ENCODE results near the gene PGM1.

PGM1 gene

GRCh38 chr1:63618011-63618410, 24.8 kb downstream of the PGM1 start:
- Histone ChIP-seq H3K4me1 (ENCODE audit: control insufficient read depth, insufficient read depth, low read length) (peaks cover 16% of the 10 kb centered on the region), H3K27ac (ENCODE audit: low read depth, low read length) (no peak overlapping the region)

GRCh38 chr1:63619558-63619957, 26.3 kb downstream of the PGM1 start:
- Histone ChIP-seq H3K27me3 (ENCODE audit: control insufficient read depth, insufficient read depth, low read length) (no peaks in the 10 kb centered on the region), H3K9ac (ENCODE audit: low read length) (no peak overlapping the region), H3K9me3 (ENCODE audit: control insufficient read depth, insufficient read depth, low read depth, low read length) (no peaks in the 10 kb centered on the region), H3K36me3 (ENCODE audit: control insufficient read depth, insufficient read depth, low read length) (no peaks in the 10 kb centered on the region; the same call in 1 of the 2 replicates), H3K4me1 (ENCODE audit: control insufficient read depth, insufficient read depth, low read length) (peaks cover 21% of the 10 kb centered on the region), H3K27ac (ENCODE audit: low read depth, low read length) (no peak overlapping the region), H3K4me3 (ENCODE audit: low read depth, low read length) (no peak overlapping the region)

More at GRCh38 chr1:63618011-63618410, 24.8 kb downstream of the PGM1 start:
- Histone ChIP-seq H3K36me3 (ENCODE audit: control insufficient read depth, insufficient read depth, low read length) (no peaks in the 10 kb centered on the region; the same call in 1 of the 2 replicates), H3K9me3 (ENCODE audit: control insufficient read depth, insufficient read depth, low read depth, low read length) (no peaks in the 10 kb centered on the region), H3K9ac (ENCODE audit: low read length) (no peak overlapping the region), H3K4me3 (ENCODE audit: low read depth, low read length) (no peak overlapping the region), H3K27me3 (ENCODE audit: control insufficient read depth, insufficient read depth, low read length) (no peaks in the 10 kb centered on the region)

DNA sequence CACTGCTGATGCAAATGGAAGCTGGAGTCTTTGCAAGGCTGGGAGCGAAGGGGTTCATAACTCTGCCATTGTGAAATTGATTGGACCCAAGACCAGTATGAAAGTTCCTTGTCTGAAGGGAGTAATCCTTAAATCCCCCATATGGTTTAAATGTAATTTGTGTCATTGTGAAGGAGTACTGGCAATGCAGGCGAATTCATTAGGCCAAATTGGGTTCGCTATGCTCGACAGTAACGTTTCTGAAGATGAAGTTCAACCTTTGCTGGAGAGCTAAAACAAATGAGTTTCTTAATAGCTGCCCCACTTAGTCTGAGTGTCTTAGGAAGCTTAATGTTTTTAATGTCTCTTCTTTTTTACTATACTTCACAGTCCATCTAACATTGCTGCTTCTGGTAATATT, 27.5 kb downstream of the PGM1 start:
- Histone ChIP-seq H3K27me3 (ENCODE audit: control insufficient read depth, insufficient read depth, low read length) (no peaks in the 10 kb centered on the region), H3K9ac (ENCODE audit: low read length) (no peak overlapping the region), H3K9me3 (ENCODE audit: control insufficient read depth, insufficient read depth, low read depth, low read length) (no peaks in the 10 kb centered on the region), H3K4me3 (ENCODE audit: low read depth, low read length) (no peak overlapping the region), H3K4me1 (ENCODE audit: control insufficient read depth, insufficient read depth, low read length) (peaks cover 32% of the 10 kb centered on the region), H3K36me3 (ENCODE audit: control insufficient read depth, insufficient read depth, low read length) (no peaks in the 10 kb centered on the region; the same call in 1 of the 2 replicates), H3K27ac (ENCODE audit: low read depth, low read length) (no peak overlapping the region)

DNA sequence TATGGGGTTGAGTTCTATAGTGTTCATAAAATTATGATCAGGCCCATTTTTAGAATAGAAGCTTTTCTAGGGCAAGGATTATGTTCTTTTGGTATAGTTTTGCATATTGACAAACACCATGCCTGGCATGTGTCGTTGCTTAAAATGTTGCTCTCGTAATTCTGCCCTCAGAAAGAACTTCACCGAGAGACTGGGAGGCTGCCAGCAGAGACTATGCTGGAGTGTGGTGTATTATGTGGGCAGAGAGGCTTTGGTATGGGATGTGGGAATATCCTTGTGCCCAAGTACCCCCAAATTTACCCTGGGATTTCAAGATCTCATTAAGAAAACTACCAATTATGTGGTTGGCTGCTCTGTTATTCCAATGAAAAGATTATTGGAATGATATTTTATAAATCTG, 27.9 kb downstream of the PGM1 start:
- Histone ChIP-seq H3K36me3 (ENCODE audit: control insufficient read depth, insufficient read depth, low read length) (no peaks in the 10 kb centered on the region; the same call in 1 of the 2 replicates), H3K27me3 (ENCODE audit: control insufficient read depth, insufficient read depth, low read length) (no peaks in the 10 kb centered on the region), H3K4me3 (ENCODE audit: low read depth, low read length) (no peak overlapping the region), H3K9ac (ENCODE audit: low read length) (no peak overlapping the region), H3K4me1 (ENCODE audit: control insufficient read depth, insufficient read depth, low read length) (peaks cover 34% of the 10 kb centered on the region), H3K9me3 (ENCODE audit: control insufficient read depth, insufficient read depth, low read depth, low read length) (no peaks in the 10 kb centered on the region), H3K27ac (ENCODE audit: low read depth, low read length) (no peak overlapping the region)

- Histone ChIP-seq H3K4me1 (ENCODE audit: control insufficient read depth, insufficient read depth, low read length) (peaks cover 28% of the 10 kb centered on the region), H3K36me3 (ENCODE audit: control insufficient read depth, insufficient read depth, low read length) (no peaks in the 10 kb centered on the region; the same call in 1 of the 2 replicates), H3K27ac (ENCODE audit: low read depth, low read length) (no peak overlapping the region), H3K9me3 (ENCODE audit: control insufficient read depth, insufficient read depth, low read depth, low read length) (no peaks in the 10 kb centered on the region), H3K9ac (ENCODE audit: low read length) (no peak overlapping the region), H3K4me3 (ENCODE audit: low read depth, low read length) (no peak overlapping the region), H3K27me3 (ENCODE audit: control insufficient read depth, insufficient read depth, low read length) (no peaks in the 10 kb centered on the region)
These were observed 28.5 kb downstream of the PGM1 start for GRCh38 chr1:63621698-63622097.

DNA sequence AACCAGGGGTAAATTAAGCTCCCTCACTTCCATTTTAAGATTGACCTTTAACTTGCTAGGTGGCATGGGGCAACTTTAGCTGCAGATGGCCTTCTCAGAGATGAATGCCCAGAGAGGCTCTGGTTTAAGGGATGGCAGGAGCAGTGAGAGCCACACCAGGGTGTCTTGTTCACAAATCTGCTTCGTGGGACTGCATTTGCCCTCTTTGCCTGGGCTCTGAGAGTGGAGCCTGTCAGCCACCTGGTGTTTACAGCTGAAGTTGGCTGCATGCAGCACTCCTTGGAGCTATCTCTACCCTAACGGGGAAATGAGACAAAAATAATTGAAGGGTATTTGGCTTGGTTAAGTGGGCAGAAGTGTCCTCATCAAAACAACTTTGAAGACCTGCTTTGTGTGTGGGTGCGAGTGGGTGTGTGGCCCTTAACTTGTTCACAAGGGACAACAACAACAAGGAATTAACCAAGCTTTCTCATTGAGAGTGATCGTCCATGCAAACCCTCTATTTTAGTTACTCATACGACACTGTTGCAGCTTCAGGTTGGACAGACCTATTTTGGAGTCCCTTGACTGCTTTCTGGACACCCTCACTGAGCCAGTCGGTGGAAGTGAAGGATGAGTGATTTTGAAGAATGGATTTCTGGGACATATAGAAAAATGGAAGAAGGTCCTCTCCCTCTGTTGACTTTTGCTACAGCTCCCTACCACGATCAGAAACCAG, 29.8 kb downstream of the PGM1 start:
- no peaks in the 10 kb centered on the region for H3K36me3 ChIP-seq (ENCODE audit: control insufficient read depth, insufficient read depth, low read length)
- H3K27me3 ChIP-seq (ENCODE audit: control insufficient read depth, insufficient read depth, low read length): no peaks in the 10 kb centered on the region
- H3K9ac ChIP-seq (ENCODE audit: low read length): no peak overlapping the region
- H3K4me3 ChIP-seq (ENCODE audit: low read depth, low read length): no peak overlapping the region
- H3K4me1 ChIP-seq (ENCODE audit: control insufficient read depth, insufficient read depth, low read length): peaks cover 27% of the 10 kb centered on the region
- no peaks in the 10 kb centered on the region for H3K9me3 ChIP-seq (ENCODE audit: control insufficient read depth, insufficient read depth, low read depth, low read length)
- H3K27ac ChIP-seq (ENCODE audit: low read depth, low read length): no peak overlapping the region

DNA sequence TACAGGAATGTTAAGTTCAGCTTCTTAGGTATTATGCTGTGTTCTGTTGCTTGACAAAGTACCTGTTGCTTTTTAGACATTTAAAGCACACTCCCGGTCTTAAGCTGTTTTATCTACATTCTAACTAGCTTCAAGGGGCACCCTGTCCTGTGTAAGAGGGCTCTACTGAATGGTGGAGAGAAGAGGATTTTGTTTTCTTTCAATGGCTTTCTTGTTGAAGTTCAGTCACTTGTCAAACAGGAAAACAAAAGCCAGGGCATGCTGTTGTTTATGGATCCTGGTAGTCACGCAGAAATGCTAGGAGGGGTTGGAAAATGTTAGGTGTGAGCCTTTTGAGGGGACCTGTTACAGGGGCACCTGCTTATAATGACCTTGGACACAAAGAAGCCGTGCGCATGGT, 30.7 kb downstream of the PGM1 start:
- Histone ChIP-seq H3K27ac (ENCODE audit: low read depth, low read length) (no peak overlapping the region), H3K9me3 (ENCODE audit: control insufficient read depth, insufficient read depth, low read depth, low read length) (no peaks in the 10 kb centered on the region), H3K4me1 (ENCODE audit: control insufficient read depth, insufficient read depth, low read length) (peaks cover 27% of the 10 kb centered on the region), H3K36me3 (ENCODE audit: control insufficient read depth, insufficient read depth, low read length) (no peaks in the 10 kb centered on the region), H3K27me3 (ENCODE audit: control insufficient read depth, insufficient read depth, low read length) (no peaks in the 10 kb centered on the region), H3K4me3 (ENCODE audit: low read depth, low read length) (no peak overlapping the region), H3K9ac (ENCODE audit: low read length) (no peak overlapping the region)

DNA sequence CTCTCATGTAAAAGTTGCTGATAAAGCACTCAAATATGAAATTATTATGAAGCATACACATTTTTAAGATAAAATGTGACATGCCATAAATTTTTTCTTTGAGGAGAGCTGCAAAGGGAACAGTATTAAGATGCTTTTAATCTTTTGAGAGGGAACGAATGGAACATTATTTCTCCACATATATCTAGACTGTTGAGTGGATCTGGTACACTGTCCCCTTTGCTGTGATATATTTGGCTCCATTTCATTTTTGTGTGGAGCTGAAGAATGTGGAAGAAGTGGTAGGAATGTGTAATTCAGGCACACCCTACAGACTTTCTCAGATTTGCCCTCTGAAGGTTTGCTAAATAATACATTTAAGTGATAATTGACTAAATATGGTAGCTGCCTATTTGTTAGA, 31.7 kb downstream of the PGM1 start:
- H3K9ac ChIP-seq (ENCODE audit: low read length): no peak overlapping the region
- H3K4me3 ChIP-seq (ENCODE audit: low read depth, low read length): no peak overlapping the region
- no peak overlapping the region for H3K27ac ChIP-seq (ENCODE audit: low read depth, low read length)
- no peaks in the 10 kb centered on the region for H3K27me3 ChIP-seq (ENCODE audit: control insufficient read depth, insufficient read depth, low read length)
- peaks cover 10% of the 10 kb centered on the region for H3K36me3 ChIP-seq (ENCODE audit: control insufficient read depth, insufficient read depth, low read length)
- peaks cover 27% of the 10 kb centered on the region for H3K4me1 ChIP-seq (ENCODE audit: control insufficient read depth, insufficient read depth, low read length)
- H3K9me3 ChIP-seq (ENCODE audit: control insufficient read depth, insufficient read depth, low read depth, low read length): no peaks in the 10 kb centered on the region

GRCh38 chr1:63626222-63626621, 33.0 kb downstream of the PGM1 start:
- no peaks in the 10 kb centered on the region for H3K9me3 ChIP-seq (ENCODE audit: control insufficient read depth, insufficient read depth, low read depth, low read length)
- peaks cover 22% of the 10 kb centered on the region for H3K36me3 ChIP-seq (ENCODE audit: control insufficient read depth, insufficient read depth, low read length)
- no peak overlapping the region for H3K9ac ChIP-seq (ENCODE audit: low read length)
- H3K4me1 ChIP-seq (ENCODE audit: control insufficient read depth, insufficient read depth, low read length): peaks cover 27% of the 10 kb centered on the region
- H3K27ac ChIP-seq (ENCODE audit: low read depth, low read length): no peak overlapping the region
- H3K27me3 ChIP-seq (ENCODE audit: control insufficient read depth, insufficient read depth, low read length): no peaks in the 10 kb centered on the region
- no peak overlapping the region for H3K4me3 ChIP-seq (ENCODE audit: low read depth, low read length)

DNA sequence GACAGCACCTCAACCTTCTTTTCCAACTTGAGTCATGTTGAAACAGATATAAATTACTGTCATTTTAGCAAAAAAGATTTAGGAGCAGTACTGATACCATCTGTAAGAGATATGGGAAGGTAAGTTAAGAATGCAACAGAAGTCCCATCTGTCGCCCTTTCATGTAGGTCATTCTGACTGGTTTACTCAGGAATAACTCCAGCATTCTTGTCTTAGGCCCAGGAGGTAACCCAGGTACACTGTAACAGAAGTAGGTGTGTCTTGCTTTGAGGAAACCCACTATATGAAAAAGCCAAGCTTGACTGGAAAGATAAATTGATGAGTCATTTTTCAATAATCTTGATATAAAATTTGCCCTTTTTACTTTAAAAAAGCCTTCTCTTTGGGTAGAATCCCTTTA, 35.4 kb downstream of the PGM1 start:
- H3K27me3 ChIP-seq (ENCODE audit: control insufficient read depth, insufficient read depth, low read length): no peaks in the 10 kb centered on the region
- peaks cover 24% of the 10 kb centered on the region for H3K4me1 ChIP-seq (ENCODE audit: control insufficient read depth, insufficient read depth, low read length)
- H3K9ac ChIP-seq (ENCODE audit: low read length): no peak overlapping the region
- H3K9me3 ChIP-seq (ENCODE audit: control insufficient read depth, insufficient read depth, low read depth, low read length): no peaks in the 10 kb centered on the region
- H3K27ac ChIP-seq (ENCODE audit: low read depth, low read length): no peak overlapping the region
- peaks cover 41% of the 10 kb centered on the region for H3K36me3 ChIP-seq (ENCODE audit: control insufficient read depth, insufficient read depth, low read length)
- H3K4me3 ChIP-seq (ENCODE audit: low read depth, low read length): no peak overlapping the region

DNA sequence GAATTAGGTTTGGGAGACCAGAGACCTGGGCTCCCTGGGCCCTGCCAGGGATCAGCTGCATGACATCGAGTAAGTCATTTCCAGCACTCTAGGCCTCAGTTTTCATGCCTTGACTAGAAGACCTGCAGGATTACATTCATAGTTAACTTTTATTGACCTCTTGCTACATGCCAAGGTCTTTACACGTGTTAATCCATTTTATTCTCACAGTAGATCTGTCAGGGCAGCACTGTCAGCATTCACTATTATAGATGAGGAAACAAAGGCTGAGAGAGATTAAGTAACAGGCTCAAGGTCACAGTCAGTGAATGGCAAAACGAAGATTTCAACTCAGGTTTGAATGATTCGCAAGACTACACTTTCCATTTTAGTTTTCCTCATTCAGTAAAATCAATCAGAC, 37.0 kb downstream of the PGM1 start:
- H3K4me1 ChIP-seq (ENCODE audit: control insufficient read depth, insufficient read depth, low read length): peaks cover 9% of the 10 kb centered on the region
- peaks cover 52% of the 10 kb centered on the region for H3K36me3 ChIP-seq (ENCODE audit: control insufficient read depth, insufficient read depth, low read length)
- H3K9ac ChIP-seq (ENCODE audit: low read length): no peak overlapping the region
- H3K27me3 ChIP-seq (ENCODE audit: control insufficient read depth, insufficient read depth, low read length): no peaks in the 10 kb centered on the region
- H3K27ac ChIP-seq (ENCODE audit: low read depth, low read length): no peak overlapping the region
- no peak overlapping the region for H3K4me3 ChIP-seq (ENCODE audit: low read depth, low read length)
- H3K9me3 ChIP-seq (ENCODE audit: control insufficient read depth, insufficient read depth, low read depth, low read length): no peaks in the 10 kb centered on the region

Measured in HUES6 (cell line).